ELR (cell line): ENCODE measurements around the gene PUM1.

Experiments used
- DNase-seq: peaks from one replicate; pipeline ENCODE4 v3.0.0-alpha.2; 2015; ENCODE audit warnings: low read depth

The PUM1 gene

DNA sequence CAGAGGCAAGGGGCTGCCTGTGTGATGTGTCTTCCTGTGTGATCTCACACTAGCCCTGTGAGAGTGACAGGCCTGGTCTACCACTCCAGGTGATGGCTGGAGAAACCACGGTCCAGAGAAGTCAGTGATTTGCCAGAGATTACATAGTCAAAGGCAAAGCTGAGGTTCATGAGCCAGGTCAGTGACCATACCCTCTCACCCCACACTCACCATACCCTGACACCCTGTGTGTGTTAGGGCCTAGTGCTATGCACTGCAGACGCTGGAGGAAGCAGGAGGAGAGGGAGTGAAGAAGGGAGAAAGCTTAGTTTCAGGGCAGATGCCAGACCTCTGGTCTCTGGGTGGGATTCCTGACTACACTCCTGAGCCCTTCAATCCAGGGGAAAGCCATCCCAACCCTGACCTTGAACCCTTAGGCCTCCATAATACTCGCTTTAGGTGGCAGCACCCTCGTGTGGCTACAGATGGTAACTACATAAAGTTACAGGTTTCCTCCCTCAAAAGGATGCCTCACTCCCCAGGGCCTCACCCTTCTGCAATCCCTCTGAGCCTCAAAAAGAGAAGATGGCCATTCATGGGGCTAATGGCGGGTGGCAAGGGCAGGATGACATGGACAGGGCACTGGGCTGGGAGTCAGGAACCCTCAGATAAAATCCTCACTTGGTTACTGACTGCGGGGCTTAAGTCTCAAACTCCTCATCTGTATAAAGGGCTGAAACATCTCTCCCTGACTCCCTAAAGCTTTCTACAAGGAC is 136.2 kb downstream of the PUM1 start:
- peak; percentile 71 for DNase-seq

- no peak for DNase-seq
Measured at GRCh38 chr1:30928789-30929134, 136.8 kb downstream of the PUM1 start.

DNA sequence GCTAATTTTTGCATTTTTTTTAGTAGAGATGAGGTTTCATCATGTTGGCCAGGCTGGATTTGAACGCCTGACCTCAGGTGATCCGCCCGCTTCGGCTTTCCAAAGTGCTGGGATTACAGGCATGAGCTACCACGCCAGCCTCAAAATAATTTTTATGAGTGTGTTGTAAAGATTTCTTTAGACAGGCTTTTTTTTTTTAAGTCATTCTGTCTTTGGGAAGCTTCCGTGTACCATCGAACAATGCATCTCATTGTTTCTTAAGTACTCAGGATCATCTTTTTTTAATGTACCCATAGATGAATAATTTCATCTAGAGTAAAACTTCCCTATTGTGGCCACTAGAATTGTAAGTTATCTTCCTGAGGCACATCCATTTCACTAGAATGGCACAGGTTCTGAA is 137.3 kb downstream of the PUM1 start:
- DNase-seq, result no peak

DNA sequence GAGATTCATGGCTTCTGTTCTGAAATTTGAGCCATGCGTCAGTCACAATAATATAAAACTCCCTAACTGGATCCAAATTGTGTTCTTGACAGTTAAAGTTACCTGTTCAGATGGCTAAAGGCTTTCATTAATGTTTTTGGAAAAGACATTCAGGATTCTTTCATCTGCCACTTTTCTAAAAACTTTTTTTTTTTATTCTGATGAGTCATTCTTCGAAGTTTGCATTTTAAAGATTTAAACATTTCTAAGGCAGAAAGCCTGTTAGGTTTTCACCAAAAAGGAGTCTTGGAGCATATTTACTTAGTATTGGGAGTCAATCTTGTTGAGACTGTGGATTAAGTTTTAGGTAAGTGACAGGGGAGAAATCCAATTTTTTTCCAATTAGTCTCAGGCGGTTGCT is 138.1 kb downstream of the PUM1 start:
- DNase-seq, result no peak

DNA sequence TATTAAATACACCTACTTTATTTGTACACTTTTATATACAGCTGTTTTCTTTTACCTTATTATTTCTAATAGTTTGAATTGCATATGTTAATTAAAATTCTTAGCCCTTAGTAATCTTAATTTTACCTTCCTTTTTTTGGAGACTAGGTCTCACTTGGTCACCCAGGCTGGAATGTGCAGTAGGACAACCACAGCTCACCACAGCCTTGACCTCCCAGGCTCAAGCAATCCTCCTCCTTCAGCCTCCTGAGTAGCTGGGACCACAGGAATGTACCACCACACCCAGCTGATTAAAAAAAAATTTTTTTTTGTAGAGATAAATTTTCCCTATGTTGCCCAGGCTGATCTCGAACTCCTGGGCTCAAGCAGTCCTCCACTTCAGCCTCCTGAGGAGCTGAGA is 141.9 kb downstream of the PUM1 start:
- peak; percentile 59 for DNase-seq

DNA sequence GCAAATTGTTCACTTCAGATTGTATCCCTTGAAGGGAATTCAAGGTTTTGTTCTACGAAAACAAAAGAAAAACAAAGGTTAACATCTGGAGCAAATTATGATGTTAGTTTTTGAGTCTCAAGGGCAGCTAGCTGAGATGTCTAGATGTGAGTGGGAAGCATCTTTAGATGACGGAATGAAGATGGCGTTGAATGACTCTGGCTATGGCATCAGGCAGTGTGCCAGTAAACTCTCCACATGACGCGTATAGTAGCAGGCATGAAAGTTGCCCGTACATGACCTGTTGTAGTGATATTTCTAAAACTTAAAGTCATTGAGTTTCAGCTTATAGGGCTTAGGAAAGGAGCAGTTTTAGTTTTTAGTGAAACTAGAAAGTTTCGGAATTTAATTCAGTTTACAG is 144.7 kb downstream of the PUM1 start:
- no peak for DNase-seq

DNA sequence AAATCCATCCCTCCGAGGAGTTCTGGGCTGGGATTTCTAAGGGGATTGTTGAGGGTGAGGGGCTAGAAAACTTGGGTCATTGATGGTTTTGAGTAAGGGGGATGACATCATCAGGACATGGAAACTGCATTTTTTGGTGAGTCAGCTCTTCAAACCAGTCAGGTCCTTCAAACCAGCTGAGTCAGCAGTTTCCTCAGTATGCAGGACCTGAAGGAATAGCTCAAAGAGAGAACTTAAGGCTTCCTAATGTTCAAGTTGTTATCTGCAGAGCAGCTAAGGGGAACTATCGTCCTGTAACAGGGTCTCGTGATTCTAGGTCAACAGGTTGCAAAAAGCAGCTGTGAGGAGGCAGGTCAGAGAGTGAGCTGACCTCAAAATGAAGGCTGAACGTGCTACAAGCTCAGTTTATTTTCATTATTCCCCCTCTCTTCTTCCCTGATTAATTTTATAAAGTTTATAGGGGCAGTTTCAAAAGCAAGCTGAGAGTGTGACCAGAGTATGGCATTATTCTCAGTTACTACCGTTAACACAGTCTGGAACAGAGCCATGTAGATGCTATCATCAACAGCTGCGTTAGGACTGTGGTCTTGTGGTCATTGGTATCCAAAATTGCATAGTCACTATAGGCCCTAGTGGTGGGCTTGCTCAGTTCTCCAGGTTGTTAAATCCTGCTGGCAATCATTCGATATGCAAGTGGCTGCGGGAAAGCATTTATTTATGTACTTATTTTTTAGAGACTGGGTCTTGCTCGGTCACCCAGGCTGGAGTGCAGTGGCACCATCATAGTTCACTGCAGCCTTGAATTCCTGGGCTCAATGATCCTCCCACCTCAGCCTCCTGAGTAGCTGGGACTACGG is 146.3 kb downstream of the PUM1 start:
- peak; percentile 64 for DNase-seq

DNA sequence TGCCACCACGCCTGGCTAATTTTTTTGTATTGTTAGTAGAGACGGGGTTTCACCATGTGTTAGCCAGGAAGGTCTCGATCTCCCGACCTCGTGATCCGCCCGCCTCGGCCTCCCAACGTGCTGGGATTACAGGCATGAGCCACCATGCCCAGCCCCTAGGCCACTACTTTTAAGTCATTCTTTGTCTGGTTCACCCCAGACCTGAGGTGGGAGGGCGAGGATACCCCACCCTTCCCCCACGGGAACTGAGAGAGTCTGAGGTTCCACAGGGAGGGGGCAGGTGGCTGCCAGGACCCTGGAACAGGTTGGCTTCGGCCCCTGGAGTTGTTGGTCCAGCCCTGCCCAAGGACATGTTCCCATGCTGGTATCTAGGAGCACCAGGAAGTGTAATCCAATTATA is 149.2 kb downstream of the PUM1 start:
- no peak for DNase-seq

GRCh38 chr1:30915491-30916230 is 149.9 kb downstream of the PUM1 start:
- no peak for DNase-seq

DNA sequence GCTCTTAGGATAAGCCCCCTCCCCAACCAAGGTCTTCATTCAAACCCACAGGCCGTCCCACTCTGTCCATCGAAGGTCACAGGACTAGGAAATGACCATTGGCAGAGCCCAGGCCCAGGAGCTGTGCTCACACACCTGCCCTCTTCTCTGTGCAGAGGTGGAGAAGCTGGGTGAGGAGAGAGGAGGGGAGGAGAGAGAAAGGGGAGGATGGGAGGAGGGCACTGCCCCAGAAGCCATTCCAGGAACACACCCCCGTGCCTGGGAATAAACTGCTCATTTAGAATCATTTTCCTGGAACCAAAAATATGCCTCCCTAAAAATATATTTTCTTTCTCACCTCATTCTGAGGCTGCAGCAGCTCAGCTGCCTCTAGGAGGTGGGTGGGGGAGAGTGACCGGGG is 150.6 kb downstream of the PUM1 start:
- no peak for DNase-seq

- no peak for DNase-seq
Measured at GRCh38 chr1:30914587-30914922, 151.0 kb downstream of the PUM1 start.

GRCh38 chr1:30912913-30913652 is 152.4 kb downstream of the PUM1 start:
- no peak for DNase-seq

GRCh38 chr1:30912224-30912623 is 153.3 kb downstream of the PUM1 start:
- DNase-seq, result no peak

DNA sequence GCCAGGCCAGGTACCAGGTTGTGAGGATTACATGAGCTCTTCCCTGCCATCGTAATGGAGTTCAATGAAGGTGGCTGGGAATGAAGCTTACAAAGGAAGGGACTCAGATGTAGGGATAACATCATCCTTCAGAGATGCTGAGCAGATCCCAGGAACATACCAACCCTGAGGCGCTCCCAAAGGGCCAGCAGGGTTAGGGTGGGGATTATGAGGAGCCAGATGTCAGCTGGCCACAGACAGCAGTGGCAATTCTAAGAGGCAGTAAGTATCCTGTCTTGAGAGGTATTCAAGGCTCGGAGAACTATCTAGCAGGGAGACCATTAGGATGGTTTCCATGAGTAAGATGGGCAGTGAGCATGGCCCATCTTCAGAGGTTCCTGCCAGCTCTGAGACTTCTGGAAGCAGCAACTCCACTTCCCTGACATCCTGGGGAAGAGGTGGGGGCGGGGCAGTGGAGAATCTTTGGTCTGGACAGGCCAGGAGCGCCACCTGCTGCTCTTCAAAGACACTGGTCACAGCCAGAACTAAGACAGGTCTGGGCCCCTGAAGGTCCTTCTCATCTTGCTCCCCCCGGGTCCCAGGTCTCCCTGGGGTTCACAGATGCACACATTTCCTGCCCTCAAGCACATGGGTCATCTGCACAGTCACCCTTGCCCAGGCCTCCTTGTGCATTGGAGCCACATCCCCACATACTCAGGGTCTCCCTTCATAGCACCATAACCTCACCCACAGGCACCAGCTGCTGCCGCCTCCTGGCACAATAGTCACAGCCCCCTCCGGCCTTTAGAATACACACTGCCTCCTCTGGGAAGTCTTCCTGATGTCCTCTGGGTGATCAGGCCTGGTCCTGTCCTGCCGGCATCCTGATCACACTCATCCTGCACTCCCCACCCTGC is 154.2 kb downstream of the PUM1 start:
- DNase-seq, result peak; percentile 85

GRCh38 chr1:30909365-30910068 is 156.0 kb downstream of the PUM1 start:
- no peak for DNase-seq

- peak; percentile 45 for DNase-seq
Measured at GRCh38 chr1:30908696-30909364, 156.7 kb downstream of the PUM1 start, which contains the start of gene SDC3. TSS of gene SDC3 (minus strand) at chr1:30908758. CDS start at chr1:30908586, 172 bp downstream.

DNA sequence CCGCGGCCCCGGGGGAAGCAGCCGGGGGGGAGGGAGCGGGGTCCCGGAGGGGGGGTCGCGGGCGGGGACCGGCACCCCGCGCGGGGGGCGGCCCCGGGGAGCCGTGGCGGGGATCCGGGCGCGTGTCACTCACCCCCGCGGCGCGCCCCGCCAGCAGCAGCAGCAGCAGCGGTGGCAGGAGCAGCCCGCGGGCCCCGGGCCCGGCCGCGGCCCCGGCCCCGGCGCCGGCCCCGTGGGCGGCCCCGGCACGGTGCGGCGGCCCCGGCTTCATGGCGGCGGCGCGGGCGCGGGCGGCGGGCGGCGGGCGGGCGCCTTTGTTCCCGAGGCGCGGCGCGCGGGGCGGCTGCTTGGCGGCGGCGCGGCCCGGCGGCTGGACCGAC is 157.2 kb downstream of the PUM1 start:
- DNase-seq, result no peak

DNA sequence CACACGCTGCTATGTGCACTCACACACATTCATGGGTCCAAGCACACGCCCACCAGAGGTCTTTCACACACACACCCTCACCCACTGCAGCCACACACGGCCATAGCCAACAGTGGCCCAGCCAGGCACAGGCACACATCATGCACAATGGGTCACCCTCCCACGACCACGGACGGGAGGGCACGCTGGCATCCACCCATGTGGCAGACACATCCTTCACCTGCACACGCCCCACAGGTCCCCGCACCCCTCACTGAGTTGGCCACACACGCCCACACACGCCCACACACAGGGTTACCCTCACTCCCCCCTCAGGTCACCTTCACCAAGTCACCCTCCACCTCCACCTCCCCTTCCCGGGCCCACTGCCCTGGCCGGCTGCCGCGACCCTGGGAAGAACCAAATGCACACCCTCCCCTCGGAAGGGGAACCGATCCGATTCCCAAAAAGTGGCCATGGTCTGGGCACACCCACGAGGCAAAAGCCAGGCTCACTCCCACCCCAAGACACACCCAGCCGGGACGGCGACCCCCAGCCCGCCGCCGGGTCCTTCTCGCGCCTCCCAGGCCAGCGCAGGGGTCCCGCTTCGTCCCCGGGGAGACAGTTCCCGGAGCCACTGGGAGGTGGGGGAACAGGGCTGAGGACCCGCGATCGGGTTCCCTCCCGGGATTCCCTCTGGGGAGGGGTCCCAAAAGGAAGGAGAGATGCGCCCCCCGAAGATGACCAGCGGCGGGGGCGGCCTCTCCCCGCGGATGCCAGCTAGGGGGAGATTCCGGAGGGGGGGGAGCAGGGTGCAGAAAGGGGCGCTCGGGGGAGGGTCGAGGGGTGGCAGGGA is 157.8 kb downstream of the PUM1 start:
- DNase-seq, result no peak
